ENCODE data around the gene BMP8B.

- TF ChIP-seq CTCF (IDR thresholded peaks at IDR 0.05) = no peak
- no peak for TF ChIP-seq POLR2A (IDR thresholded peaks at IDR 0.05)
Observed at GRCh38 chr1:39732730-39733129, 55.9 kb downstream of the BMP8B start.
